K562 (cell line): ENCODE data around the gene CPED1. TPM values are rescaled to one million over a fixed set of nuclear protein-coding genes. Genes with fewer than 3 reads are reported as not detected.

Experiments
- CCAR2 ChIP-seq: fragments of 200-400 bp; formaldehyde crosslinking; IDR thresholded peaks from 2 replicates; pipeline ENCODE4 v1.6.1; 2017; ENCODE audit warnings: mild to moderate bottlenecking, low read depth, low read length
- FOS ChIP-seq: IDR thresholded peaks from 3 replicates; pipeline ENCODE4 v1.6.1; 2011; ENCODE audit not compliant: insufficient read length; ENCODE audit errors: extremely low read depth
- HDAC8 ChIP-seq: fragments of 450-650 bp; IDR thresholded peaks from 2 replicates; pipeline ENCODE4 v1.6.1; 2016; ENCODE audit warnings: mild to moderate bottlenecking, missing genetic modification characterization, moderate library complexity, missing compliant biosample characterization
- NCOA6 ChIP-seq: fragments of 450-650 bp; IDR thresholded peaks from 2 replicates; pipeline ENCODE4 v1.6.1; 2017; ENCODE audit warnings: mild to moderate bottlenecking
- NELFE ChIP-seq: IDR thresholded peaks from 2 replicates; pipeline ENCODE4 v1.6.1; 2011; ENCODE audit warnings: mild to moderate bottlenecking; ENCODE audit not compliant: insufficient read depth, insufficient read length
- SIN3A ChIP-seq, 2 experiments: fragments of 150-350 bp in 1 of 2; IDR thresholded peaks; 2 replicates each; pipeline ENCODE4 v1.6.1; 2011 to 2016; ENCODE audit warnings: borderline replicate concordance in 2 of 2, low read depth in 2 of 2, low read length in 2 of 2, mild to moderate bottlenecking in 2 of 2, moderate library complexity in 2 of 2; ENCODE audit not compliant: control insufficient read depth in 1 of 2
- ZEB2 ChIP-seq: fragments of 450-650 bp; IDR thresholded peaks from 2 replicates; pipeline ENCODE4 v1.6.1; 2016
- ZNF175 ChIP-seq: fragments of 200-800 bp; sonication (Bioruptor generic); IDR thresholded peaks from 2 replicates; pipeline ENCODE4 v1.6.1; 2016; ENCODE audit warnings: low read depth, mild to moderate bottlenecking, missing genetic modification characterization, missing compliant biosample characterization
- ZNF224 ChIP-seq: sonication (generic); formaldehyde crosslinking; IDR thresholded peaks from 2 replicates; pipeline ENCODE4 v1.8.0; 2022; ENCODE audit warnings: mild to moderate bottlenecking, missing genetic modification reagents
- ZZZ3 ChIP-seq: fragments of 450-650 bp; IDR thresholded peaks from 2 replicates; pipeline ENCODE4 v1.6.1; 2016; ENCODE audit warnings: antibody characterized with exemption, mild to moderate bottlenecking, moderate library complexity
- polyA plus RNA-seq, 8 experiments: library from polyadenylated mRNA; depleted of rRNA in 4 of 8; stranded (reverse) in 5 of 8; unstranded in 3 of 8; fragments of >200 nt; fragmentation: Nextera tagmentation in 2 of 8; fragmentation: Illumina TruSeq in 1 of 8; extraction: Ambion mirVana in 2 of 8; extraction: Trizol in 1 of 8; gene quantifications; 2 replicates each; pipeline versions ENCODE4 v1.2.1 to v1.2.3, GENCODE V29; 2011 to 2014; ENCODE audit warnings: inconsistent platforms in 1 of 8, missing spikeins in 1 of 8
- total RNA-seq, 7 experiments: library from RNA; depleted of rRNA in 6 of 7; stranded (reverse); fragments of >200 nt in 6 of 7; fragmentation: Illumina TruSeq in 2 of 7; extraction: Trizol in 2 of 7; gene quantifications; 2 replicates each; pipeline versions ENCODE4 v1.2.1 to v1.2.3, GENCODE V29; 2011 to 2021; ENCODE audit warnings: low replicate concordance in 1 of 7
- TF ChIP-seq, protein P1 (sequence below): sonication (generic); formaldehyde crosslinking; IDR thresholded peaks from 2 replicates; pipeline ENCODE4 v1.8.1; 2023; ENCODE audit warnings: mild to moderate bottlenecking, missing genetic modification reagents
- TF ChIP-seq, protein P2 (sequence below): fragments of 450-650 bp; formaldehyde crosslinking; IDR thresholded peaks from 2 replicates; pipeline ENCODE4 v1.4.0; 2020; ENCODE audit warnings: mild to moderate bottlenecking, mixed read lengths
- TF ChIP-seq, protein P3 (sequence below), 2 experiments: fragments of 450-650 bp in 1 of 2; sonication (generic) in 1 of 2; formaldehyde crosslinking in 1 of 2; IDR thresholded peaks; 2 replicates each; pipeline versions ENCODE4 v1.7.1 to v1.9.0; 2016 to 2022; ENCODE audit warnings: inconsistent platforms in 1 of 2, mild to moderate bottlenecking in 1 of 2, missing genetic modification reagents in 1 of 2
- TF ChIP-seq, protein P4 (sequence below): fragments of 450-650 bp; formaldehyde crosslinking; IDR thresholded peaks from 2 replicates; pipeline ENCODE4 v1.4.0; 2020; ENCODE audit warnings: mild to moderate bottlenecking, moderate library complexity

CPED1 gene
- total and polyA plus RNA-seq, 9 of the 15 experiments (the other 6 are each of a cell fraction or from before 2014, with no cell fraction given): 195 to 393 (median 290) TPM

DNA sequence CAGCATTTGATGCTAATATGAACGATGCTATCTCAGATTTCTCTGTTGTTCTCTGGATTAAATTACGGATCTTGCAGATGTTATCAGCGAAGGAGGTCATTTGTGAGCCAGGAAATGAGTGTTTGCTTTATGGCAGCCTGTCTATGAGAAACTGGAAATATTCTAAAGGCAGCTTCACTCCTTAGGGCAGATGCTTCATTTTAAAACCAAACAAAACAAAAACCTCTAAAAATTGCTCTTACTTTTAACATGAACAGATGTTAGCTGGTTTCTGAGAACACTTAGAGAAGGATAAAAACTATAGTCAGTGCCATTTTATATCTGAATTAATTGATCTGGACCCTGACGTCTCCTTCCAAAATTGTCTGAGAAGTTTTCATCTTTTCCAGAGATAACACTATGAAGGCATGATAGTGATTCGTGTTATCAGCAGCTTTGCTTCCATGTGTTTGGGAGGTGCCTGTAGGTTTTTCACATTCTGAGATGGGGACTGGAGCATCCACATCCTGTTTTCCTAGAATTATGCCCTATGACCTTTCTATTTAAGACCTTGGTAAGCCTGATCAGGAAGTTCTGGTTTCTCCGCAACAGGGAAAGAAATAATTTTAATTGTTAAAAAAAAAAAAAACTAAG lies 53.1 kb downstream of the CPED1 start (continued):
- TF ChIP-seq ZNF175 (CRISPR knock-in tag): peak; percentile 76; the same call in 1 of the 2 replicates
- no peak for TF ChIP-seq ZNF224 (CRISPR knock-in tag)
- TF ChIP-seq, protein P1, sequence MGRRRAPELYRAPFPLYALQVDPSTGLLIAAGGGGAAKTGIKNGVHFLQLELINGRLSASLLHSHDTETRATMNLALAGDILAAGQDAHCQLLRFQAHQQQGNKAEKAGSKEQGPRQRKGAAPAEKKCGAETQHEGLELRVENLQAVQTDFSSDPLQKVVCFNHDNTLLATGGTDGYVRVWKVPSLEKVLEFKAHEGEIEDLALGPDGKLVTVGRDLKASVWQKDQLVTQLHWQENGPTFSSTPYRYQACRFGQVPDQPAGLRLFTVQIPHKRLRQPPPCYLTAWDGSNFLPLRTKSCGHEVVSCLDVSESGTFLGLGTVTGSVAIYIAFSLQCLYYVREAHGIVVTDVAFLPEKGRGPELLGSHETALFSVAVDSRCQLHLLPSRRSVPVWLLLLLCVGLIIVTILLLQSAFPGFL (CRISPR knock-in tag): no peak
- no peak for TF ChIP-seq NELFE
- no peak for TF ChIP-seq HDAC8 (tag)
- TF ChIP-seq, protein P2, sequence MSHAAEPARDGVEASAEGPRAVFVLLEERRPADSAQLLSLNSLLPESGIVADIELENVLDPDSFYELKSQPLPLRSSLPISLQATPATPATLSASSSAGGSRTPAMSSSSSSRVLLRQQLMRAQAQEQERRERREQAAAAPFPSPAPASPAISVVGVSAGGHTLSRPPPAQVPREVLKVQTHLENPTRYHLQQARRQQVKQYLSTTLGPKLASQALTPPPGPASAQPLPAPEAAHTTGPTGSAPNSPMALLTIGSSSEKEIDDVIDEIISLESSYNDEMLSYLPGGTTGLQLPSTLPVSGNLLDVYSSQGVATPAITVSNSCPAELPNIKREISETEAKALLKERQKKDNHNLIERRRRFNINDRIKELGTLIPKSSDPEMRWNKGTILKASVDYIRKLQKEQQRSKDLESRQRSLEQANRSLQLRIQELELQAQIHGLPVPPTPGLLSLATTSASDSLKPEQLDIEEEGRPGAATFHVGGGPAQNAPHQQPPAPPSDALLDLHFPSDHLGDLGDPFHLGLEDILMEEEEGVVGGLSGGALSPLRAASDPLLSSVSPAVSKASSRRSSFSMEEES (CRISPR knock-in tag): no peak
- TF ChIP-seq, protein P3, sequence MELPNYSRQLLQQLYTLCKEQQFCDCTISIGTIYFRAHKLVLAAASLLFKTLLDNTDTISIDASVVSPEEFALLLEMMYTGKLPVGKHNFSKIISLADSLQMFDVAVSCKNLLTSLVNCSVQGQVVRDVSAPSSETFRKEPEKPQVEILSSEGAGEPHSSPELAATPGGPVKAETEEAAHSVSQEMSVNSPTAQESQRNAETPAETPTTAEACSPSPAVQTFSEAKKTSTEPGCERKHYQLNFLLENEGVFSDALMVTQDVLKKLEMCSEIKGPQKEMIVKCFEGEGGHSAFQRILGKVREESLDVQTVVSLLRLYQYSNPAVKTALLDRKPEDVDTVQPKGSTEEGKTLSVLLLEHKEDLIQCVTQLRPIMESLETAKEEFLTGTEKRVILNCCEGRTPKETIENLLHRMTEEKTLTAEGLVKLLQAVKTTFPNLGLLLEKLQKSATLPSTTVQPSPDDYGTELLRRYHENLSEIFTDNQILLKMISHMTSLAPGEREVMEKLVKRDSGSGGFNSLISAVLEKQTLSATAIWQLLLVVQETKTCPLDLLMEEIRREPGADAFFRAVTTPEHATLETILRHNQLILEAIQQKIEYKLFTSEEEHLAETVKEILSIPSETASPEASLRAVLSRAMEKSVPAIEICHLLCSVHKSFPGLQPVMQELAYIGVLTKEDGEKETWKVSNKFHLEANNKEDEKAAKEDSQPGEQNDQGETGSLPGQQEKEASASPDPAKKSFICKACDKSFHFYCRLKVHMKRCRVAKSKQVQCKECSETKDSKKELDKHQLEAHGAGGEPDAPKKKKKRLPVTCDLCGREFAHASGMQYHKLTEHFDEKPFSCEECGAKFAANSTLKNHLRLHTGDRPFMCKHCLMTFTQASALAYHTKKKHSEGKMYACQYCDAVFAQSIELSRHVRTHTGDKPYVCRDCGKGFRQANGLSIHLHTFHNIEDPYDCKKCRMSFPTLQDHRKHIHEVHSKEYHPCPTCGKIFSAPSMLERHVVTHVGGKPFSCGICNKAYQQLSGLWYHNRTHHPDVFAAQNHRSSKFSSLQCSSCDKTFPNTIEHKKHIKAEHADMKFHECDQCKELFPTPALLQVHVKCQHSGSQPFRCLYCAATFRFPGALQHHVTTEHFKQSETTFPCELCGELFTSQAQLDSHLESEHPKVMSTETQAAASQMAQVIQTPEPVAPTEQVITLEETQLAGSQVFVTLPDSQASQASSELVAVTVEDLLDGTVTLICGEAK (IDR thresholded peaks at IDR 0.05): no peak
- TF ChIP-seq, protein P3 (CRISPR knock-in tag; IDR thresholded peaks at IDR 0.05): no peak
- TF ChIP-seq, protein P4, sequence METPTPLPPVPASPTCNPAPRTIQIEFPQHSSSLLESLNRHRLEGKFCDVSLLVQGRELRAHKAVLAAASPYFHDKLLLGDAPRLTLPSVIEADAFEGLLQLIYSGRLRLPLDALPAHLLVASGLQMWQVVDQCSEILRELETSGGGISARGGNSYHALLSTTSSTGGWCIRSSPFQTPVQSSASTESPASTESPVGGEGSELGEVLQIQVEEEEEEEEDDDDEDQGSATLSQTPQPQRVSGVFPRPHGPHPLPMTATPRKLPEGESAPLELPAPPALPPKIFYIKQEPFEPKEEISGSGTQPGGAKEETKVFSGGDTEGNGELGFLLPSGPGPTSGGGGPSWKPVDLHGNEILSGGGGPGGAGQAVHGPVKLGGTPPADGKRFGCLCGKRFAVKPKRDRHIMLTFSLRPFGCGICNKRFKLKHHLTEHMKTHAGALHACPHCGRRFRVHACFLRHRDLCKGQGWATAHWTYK: no peak; the same call in none of the 2 replicates
- TF ChIP-seq CCAR2: no peak
- peak; percentile 41 for TF ChIP-seq ZEB2
- TF ChIP-seq ZZZ3: no peak
- no peak for TF ChIP-seq SIN3A (IDR thresholded peaks at IDR 0.05; ENCODE audit: borderline replicate concordance in 2 of 2, control insufficient read depth in 1 of 2, low read depth in 2 of 2, low read length in 2 of 2)
- TF ChIP-seq NCOA6: 0 out of 2 replicates have a peak, but pooled peaks have one; percentile 20
- no peak for TF ChIP-seq FOS
